B cell (primary cell): ENCODE measurements around the gene SF3B5.

ENCODE experiments used
- CTCF ChIP-seq: fragments of 200-600 bp; IDR thresholded peaks from one replicate; pipeline ENCODE4 v1.8.0; 2022; ENCODE audit warnings: antibody characterized with exemption, mild to moderate bottlenecking
- EZH2 ChIP-seq: IDR thresholded peaks from 2 replicates; pipeline ENCODE4 v1.6.1; 2012; ENCODE audit warnings: borderline replicate concordance, low read depth, mild to moderate bottlenecking, moderate library complexity, low read length; ENCODE audit not compliant: insufficient read depth, poor library complexity, severe bottlenecking

GRCh38 chr6:144073024-144073423 lies 22.3 kb downstream of the SF3B5 start:
- TF ChIP-seq CTCF (no peak), EZH2 (no peak)
